Brain microvascular endothelial cell (primary cell): ENCODE results near the gene SNTG2.
A peak's percentile ranks its signal among the peaks of the same experiment; 100 is the strongest.

Experiments used
- DNase-seq: peaks from one replicate; pipeline ENCODE4 v3.0.0-alpha.2; 2020
- H3K27ac ChIP-seq: fragments of 250-450 bp; sonication (Bioruptor Pico); 2 replicates; pipeline ENCODE4 v1.5.1; 2020; ENCODE audit warnings: mild to moderate bottlenecking, moderate library complexity
- H3K27me3 ChIP-seq: fragments of 250-450 bp; sonication (Bioruptor Pico); replicated peaks from 2 replicates; pipeline ENCODE4 v1.5.1; 2020; ENCODE audit warnings: mild to moderate bottlenecking
- H3K36me3 ChIP-seq: fragments of 250-450 bp; sonication (Bioruptor Pico); replicated peaks from 2 replicates; pipeline ENCODE4 v1.5.1; 2020; ENCODE audit warnings: mild to moderate bottlenecking
- H3K4me3 ChIP-seq: 2 replicates; pipeline ENCODE4 v1.5.1; 2011; ENCODE audit warnings: low read depth, mild to moderate bottlenecking, control low read depth, low read length, moderate library complexity
- in situ Hi-C: cut with HindIII; loops from 2 replicates; pipeline ENCODE4 v1.10.0; 2017; ENCODE audit warnings: low sequenced_read_pairs, low pct_ligation_motif_present
- TF ChIP-seq, protein P1 (sequence below): IDR thresholded peaks from 2 replicates; pipeline ENCODE4 v1.5.1; 2011; ENCODE audit warnings: low read depth, mild to moderate bottlenecking, moderate library complexity, low read length, control low read depth, inconsistent platforms; ENCODE audit errors: missing control alignments

Gene SNTG2

DNA sequence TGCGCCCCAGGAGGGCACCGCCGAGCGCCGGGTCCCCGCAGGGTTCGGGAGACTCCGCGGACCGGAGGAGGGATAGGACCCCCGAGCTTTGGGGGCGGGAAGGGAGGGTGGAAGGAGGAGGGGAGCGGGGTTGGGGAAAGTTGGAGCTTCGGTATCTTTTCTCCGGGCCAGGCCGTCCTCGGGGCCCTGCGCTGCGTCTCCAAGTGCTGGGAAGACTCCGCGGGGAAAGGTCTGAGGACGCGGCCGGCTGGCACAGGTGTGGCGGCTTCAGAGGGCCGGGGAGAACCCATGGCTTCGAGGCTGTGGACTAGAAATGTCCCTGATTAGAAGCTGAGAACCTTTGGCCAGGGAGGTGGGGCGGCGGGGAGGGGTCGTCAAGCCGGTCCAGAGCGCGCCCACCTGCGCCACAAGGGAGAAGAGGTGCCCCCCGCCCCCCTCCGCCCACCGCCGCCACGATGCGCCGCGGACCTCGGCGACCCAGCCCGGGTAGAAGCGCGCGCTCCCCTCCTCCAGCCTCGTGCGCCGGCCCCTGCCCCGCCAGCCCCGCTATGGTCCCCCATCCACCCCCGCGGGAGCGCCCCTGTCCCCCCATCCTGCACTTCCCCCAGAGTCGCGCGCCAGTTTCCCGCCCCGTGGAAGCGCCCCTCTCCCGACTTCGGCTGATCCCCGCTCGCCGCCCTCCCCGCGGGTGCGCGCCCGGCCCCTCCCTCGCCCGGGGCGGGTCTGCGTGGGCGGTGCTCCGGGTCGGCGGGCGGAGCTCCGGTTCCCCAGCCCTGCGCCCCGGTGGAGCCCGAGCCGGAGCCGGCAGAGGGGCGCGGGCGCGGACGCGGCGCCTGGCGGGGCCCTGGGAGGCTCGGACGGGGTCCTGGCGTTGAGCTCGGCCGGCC lies at the start of gene SNTG2:
Gene SNTG2 (plus strand): TSS at position 770 of the 887 bp plus-strand sequence. CDS start 148 bp downstream, outside the sequence.
- H3K27me3 ChIP-seq = no peaks in the 10 kb centered on the region
- no peaks in the 10 kb centered on the region for H3K36me3 ChIP-seq
- H3K27ac ChIP-seq = peak within 1 kb of the TSS; percentile 42
- in situ Hi-C loops = no loop called here
- TF ChIP-seq, protein P1, sequence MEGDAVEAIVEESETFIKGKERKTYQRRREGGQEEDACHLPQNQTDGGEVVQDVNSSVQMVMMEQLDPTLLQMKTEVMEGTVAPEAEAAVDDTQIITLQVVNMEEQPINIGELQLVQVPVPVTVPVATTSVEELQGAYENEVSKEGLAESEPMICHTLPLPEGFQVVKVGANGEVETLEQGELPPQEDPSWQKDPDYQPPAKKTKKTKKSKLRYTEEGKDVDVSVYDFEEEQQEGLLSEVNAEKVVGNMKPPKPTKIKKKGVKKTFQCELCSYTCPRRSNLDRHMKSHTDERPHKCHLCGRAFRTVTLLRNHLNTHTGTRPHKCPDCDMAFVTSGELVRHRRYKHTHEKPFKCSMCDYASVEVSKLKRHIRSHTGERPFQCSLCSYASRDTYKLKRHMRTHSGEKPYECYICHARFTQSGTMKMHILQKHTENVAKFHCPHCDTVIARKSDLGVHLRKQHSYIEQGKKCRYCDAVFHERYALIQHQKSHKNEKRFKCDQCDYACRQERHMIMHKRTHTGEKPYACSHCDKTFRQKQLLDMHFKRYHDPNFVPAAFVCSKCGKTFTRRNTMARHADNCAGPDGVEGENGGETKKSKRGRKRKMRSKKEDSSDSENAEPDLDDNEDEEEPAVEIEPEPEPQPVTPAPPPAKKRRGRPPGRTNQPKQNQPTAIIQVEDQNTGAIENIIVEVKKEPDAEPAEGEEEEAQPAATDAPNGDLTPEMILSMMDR = no peak
- DNase-seq = no peak
- peak within 1 kb of the TSS; percentile 55 for H3K4me3 ChIP-seq

DNA sequence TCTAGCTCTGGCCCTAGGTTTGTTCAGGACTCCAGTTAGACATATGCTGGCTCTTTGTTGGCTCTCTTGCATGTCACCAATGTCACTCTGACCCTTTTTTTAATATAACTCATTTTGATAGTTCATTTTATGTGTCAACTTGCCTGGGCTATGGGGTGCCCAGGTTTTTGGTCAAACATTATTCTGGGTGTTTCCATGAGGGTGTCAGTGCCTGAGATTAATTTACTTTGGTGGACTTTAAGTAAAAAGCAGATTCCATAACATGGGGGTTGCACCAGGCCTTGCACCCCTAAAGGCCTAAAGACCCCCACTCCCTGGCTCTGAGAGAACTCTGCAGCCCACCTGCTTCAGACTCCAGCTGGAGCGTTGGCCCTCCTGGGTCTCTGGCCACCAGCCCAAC lies 48.1 kb upstream of the SNTG2 start:
- Histone ChIP-seq H3K4me3 (no peak overlapping the region), H3K27ac (no peak overlapping the region), H3K36me3 (no peaks in the 10 kb centered on the region), H3K27me3 (no peaks in the 10 kb centered on the region)
- DNase-seq = no peak
- TF ChIP-seq, protein P1 = no peak
- in situ Hi-C loops = no loop called here

DNA sequence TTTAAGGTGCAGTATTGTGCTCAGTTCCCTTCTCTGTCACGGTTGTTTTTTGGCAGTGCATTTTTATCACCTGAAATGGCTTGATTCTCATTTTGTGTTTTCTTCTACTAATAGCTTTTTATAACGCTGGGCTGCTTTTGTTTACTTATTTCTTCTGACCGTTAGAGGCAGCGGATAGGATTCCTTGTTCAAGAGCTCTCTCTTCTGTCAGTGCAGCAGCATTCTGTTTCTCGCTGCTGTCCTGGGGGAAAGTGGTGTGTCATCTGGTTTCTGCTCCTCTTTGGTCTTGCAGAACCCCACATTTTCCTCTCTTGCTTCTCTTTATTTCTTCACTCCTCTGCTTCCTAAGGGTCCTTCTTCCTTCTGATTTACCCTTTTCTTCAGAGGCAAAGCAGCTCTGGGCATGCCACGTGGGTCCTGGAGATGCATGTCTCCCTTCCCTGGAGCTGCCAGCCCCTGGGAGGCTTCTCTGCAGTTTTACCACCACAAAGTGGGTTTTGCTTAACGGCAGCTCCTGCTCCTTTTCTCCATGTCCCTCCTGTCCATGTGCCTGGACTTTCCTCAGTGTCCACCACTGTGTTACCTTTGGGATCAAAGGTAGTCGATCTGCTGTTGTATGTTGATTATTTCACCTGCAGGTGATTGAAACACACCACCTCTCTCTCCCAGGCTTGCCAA lies 47.3 kb upstream of the SNTG2 start:
- in situ Hi-C loops = no loop called here
- Histone ChIP-seq H3K27ac (no peak overlapping the region), H3K4me3 (no peak overlapping the region), H3K27me3 (no peaks in the 10 kb centered on the region), H3K36me3 (no peaks in the 10 kb centered on the region)
- TF ChIP-seq, protein P1 = no peak
- no peak for DNase-seq

DNA sequence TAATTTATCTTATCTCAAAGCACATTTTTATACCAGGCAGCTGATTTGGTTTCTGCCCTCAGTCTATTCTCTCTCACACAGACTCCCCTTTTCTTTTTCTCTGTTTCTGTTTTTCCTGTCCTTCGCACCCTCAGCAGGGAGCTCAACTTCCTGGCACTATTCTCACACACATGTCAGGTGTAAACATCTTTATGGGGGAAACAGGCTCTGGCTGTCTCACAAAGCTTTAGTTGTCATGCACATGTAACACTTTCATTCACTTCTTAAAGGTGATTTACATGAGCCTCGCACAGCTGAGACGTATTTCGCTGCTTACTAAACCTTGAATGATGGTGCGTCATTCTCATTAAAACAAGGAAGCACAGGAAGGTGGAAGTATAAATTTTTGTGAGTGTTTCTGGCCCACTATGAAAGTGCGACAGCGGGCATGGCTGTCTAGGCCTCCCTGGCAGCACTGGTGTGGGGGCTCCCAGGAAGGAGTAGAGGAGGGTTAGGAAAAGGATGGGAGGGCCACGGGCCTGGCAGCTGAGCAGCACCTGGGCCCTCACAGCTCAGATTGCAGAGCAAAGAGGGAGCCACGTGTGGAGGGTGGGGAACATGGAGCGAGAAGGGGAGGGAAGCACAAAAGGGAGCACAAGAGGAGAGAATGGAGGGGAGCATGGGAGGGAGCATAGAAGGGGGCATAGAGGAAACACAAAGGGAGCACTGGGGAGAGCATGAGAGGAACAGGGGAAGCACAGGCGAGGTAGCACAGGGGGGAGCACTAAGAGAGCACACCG lies 46.2 kb upstream of the SNTG2 start:
- no peak for DNase-seq
- Histone ChIP-seq H3K27me3 (no peaks in the 10 kb centered on the region), H3K27ac (no peak overlapping the region), H3K4me3 (no peak overlapping the region), H3K36me3 (no peaks in the 10 kb centered on the region)
- in situ Hi-C loops = no loop called here
- TF ChIP-seq, protein P1 = no peak

DNA sequence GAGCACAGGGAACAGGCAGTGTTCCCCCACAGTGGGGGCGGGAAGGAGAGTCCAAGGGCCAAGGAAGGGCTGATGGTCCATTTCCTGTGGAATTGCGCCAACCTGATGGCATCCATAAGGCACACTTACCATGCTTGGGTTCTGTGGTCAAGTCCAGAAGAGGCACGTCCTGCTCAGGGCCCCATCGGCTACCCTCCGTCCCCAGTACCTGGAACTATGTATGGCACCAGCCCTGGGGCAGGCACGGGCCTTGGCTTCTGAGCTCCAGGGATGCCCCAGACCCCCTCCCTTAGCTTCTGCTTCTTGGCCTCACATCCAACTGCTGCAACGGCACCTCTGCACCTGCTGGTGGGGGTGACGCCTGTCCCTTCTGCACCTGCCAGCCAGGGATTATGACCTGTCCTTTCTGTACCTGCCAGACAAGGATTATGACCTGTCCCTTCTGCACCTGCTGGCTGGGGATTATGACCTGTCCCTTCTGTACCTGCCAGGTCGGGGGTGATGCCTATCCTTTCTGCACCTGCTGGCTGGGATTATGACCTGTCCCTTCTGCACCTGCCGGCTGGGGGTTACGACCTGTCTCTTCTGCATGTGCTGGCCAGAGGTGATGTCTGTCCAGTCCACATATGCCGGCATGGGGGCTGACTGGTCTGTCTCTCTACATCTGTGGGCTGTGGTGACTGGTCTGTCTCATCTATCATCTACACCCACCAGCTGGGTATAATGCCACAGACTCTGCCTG lies 45.4 kb upstream of the SNTG2 start:
- Histone ChIP-seq H3K36me3 (no peaks in the 10 kb centered on the region), H3K27ac (no peak overlapping the region), H3K4me3 (no peak overlapping the region), H3K27me3 (no peaks in the 10 kb centered on the region)
- TF ChIP-seq, protein P1 = no peak
- no peak for DNase-seq
- in situ Hi-C loops = no loop called here
